A549 (cell line): ENCODE results near the gene GRK3. TPM values are rescaled to one million over a fixed set of nuclear protein-coding genes. Genes with fewer than 3 reads are reported as not detected.

Experiments used
- ATAC-seq, 2 experiments: fragments of 200-7000 bp in 1 of 2; fragments of >200 bp in 1 of 2; cut with Nextera tagmentation in 1 of 2; cut with Tn5 transposase in 1 of 2; 3 replicates each; pipeline versions ENCODE4 v1.8.0 to v1.9.1; 2018 to 2020; ENCODE audit warnings: mild to moderate bottlenecking in 1 of 2, moderate library complexity in 1 of 2
- CTCF ChIA-PET: fragments of 300-600 bp; sonication (Branson Sonifier 250); formaldehyde crosslinking; extraction: SDS; loops from one replicate; lab custom pipeline; 2021; ENCODE audit warnings: antibody characterized with exemption, inconsistent platforms; lab: Yijun Ruan, JAX
- POLR2A ChIA-PET: fragments of 350-600 bp; formaldehyde crosslinking; extraction: SDS; loops from one replicate; lab custom pipeline; 2021; ENCODE audit warnings: antibody characterized with exemption, inconsistent platforms; lab: Yijun Ruan, JAX
- DNase-seq, 2 experiments: peaks; one replicate each; pipeline versions ENCODE4 v3.0.0 to v3.0.0-alpha.2; 2011 to 2016; ENCODE audit warnings: low read depth in 1 of 2, low spot score in 1 of 2
- FAIRE-seq: peaks from 2 replicates; lab custom pipeline; 2011; peaks lifted over from hg19 to GRCh38; lab: Jason Lieb, UNC
- H3K27ac ChIP-seq, 2 experiments: fragments of >200 bp; sonication (Bioruptor Twin); formaldehyde crosslinking; 3 replicates each; pipeline ENCODE4 v1.5.1; 2016 to 2017
- H3K4me1 ChIP-seq: fragments of >200 bp; sonication (Bioruptor Twin); formaldehyde crosslinking; 3 replicates; pipeline ENCODE4 v1.6.1; 2016
- H3K4me2 ChIP-seq: fragments of >200 bp; sonication (Bioruptor Twin); formaldehyde crosslinking; 3 replicates; pipeline ENCODE4 v1.6.1; 2016
- H3K4me3 ChIP-seq: fragments of >200 bp; sonication (Bioruptor Twin); formaldehyde crosslinking; 3 replicates; pipeline ENCODE4 v1.5.1; 2016
- H3K9me3 ChIP-seq: fragments of >200 bp; sonication (Bioruptor Twin); formaldehyde crosslinking; 3 replicates; pipeline ENCODE4 v1.6.1; 2016
- CBX2 ChIP-seq: fragments of 200-600 bp; sonication (generic); IDR thresholded peaks from 2 replicates; pipeline ENCODE4 v1.6.1; 2016; ENCODE audit warnings: low read depth, mild to moderate bottlenecking, borderline replicate concordance
- CBX8 ChIP-seq: fragments of 200-600 bp; sonication (generic); IDR thresholded peaks from 2 replicates; pipeline ENCODE4 v1.6.1; 2016
- ESRRA ChIP-seq: fragments of 150-350 bp; IDR thresholded peaks from 2 replicates; pipeline ENCODE4 v1.6.1; 2014; ENCODE audit warnings: mild to moderate bottlenecking, low read length, borderline replicate concordance
- FOSB ChIP-seq: fragments of 250-450 bp; sonication (Bioruptor Pico); IDR thresholded peaks from 2 replicates; pipeline ENCODE4 v1.5.0; 2020; ENCODE audit warnings: mild to moderate bottlenecking, moderate library complexity
- FOXS1 ChIP-seq: fragments of 250-450 bp; sonication (Bioruptor Pico); IDR thresholded peaks from 2 replicates; pipeline ENCODE4 v1.5.0; 2020; ENCODE audit warnings: mild to moderate bottlenecking, moderate library complexity
- GATA3 ChIP-seq: IDR thresholded peaks from 2 replicates; pipeline ENCODE4 v1.6.1; 2012; ENCODE audit warnings: borderline replicate concordance
- HDAC2 ChIP-seq: fragments of 200-600 bp; sonication (generic); IDR thresholded peaks from 2 replicates; pipeline ENCODE4 v1.6.1; 2016
- HEYL ChIP-seq: fragments of 250-450 bp; sonication (Bioruptor Pico); IDR thresholded peaks from 2 replicates; pipeline ENCODE4 v1.8.0; 2021; ENCODE audit warnings: mild to moderate bottlenecking, moderate library complexity
- HOXA7 ChIP-seq: fragments of 250-450 bp; sonication (Bioruptor Pico); IDR thresholded peaks from 2 replicates; pipeline ENCODE4 v1.5.0; 2020; ENCODE audit warnings: mild to moderate bottlenecking, moderate library complexity
- HOXB5 ChIP-seq: fragments of 250-450 bp; sonication (Bioruptor Pico); IDR thresholded peaks from 2 replicates; pipeline ENCODE4 v1.5.0; 2020; ENCODE audit warnings: mild to moderate bottlenecking, moderate library complexity
- JUN ChIP-seq, 2 experiments: fragments of >200 bp; sonication (Bioruptor Twin); formaldehyde crosslinking; IDR thresholded peaks; 2 replicates in 1 of 2; 3 replicates in 1 of 2; pipeline ENCODE4 v1.6.1; 2016 to 2017
- JUNB ChIP-seq: fragments of >200 bp; sonication (Bioruptor Twin); formaldehyde crosslinking; IDR thresholded peaks from 2 replicates; pipeline ENCODE4 v1.6.1; 2016
- KDM1A ChIP-seq: fragments of 200-600 bp; sonication (generic); IDR thresholded peaks from 2 replicates; pipeline ENCODE4 v1.6.1; 2016; ENCODE audit warnings: low read depth, mild to moderate bottlenecking
- NPAS2 ChIP-seq: fragments of 250-450 bp; sonication (Bioruptor Pico); IDR thresholded peaks from 2 replicates; pipeline ENCODE4 v1.8.0; 2022; ENCODE audit warnings: mild to moderate bottlenecking, moderate library complexity, borderline replicate concordance
- POLR2A ChIP-seq: IDR thresholded peaks from 2 replicates; pipeline ENCODE4 v1.6.1; 2012; ENCODE audit warnings: mild to moderate bottlenecking, low read length
- POLR2AphosphoS2 ChIP-seq: conservative IDR thresholded peaks from 2 replicates; pipeline ENCODE4 v1.6.1; 2012; ENCODE audit warnings: low read length, improper control_type of control experiment, inconsistent platforms
- RAD21 ChIP-seq, 2 experiments: fragments of >200 bp in 1 of 2; sonication (Bioruptor Twin) in 1 of 2; formaldehyde crosslinking in 1 of 2; IDR thresholded peaks in 1 of 2; conservative IDR thresholded peaks in 1 of 2; 2 replicates in 1 of 2; 3 replicates in 1 of 2; pipeline ENCODE4 v1.6.1; 2012 to 2018; ENCODE audit warnings: inconsistent platforms in 1 of 2
- RARB ChIP-seq: fragments of 250-450 bp; sonication (Bioruptor Pico); IDR thresholded peaks from 2 replicates; pipeline ENCODE4 v1.8.0; 2021; ENCODE audit warnings: mild to moderate bottlenecking, moderate library complexity
- RCOR1 ChIP-seq: fragments of 150-350 bp; IDR thresholded peaks from 2 replicates; pipeline ENCODE4 v1.6.1; 2014; ENCODE audit warnings: antibody characterized with exemption, low read length, low read depth
- RFX5 ChIP-seq: fragments of 450-650 bp; IDR thresholded peaks from 2 replicates; pipeline ENCODE4 v1.7.1; 2014; ENCODE audit warnings: antibody characterized with exemption, mild to moderate bottlenecking, moderate library complexity
- SREBF2 ChIP-seq: fragments of 450-650 bp; IDR thresholded peaks from 2 replicates; pipeline ENCODE4 v1.6.1; 2014; ENCODE audit warnings: mild to moderate bottlenecking, moderate library complexity
- ZNF302 ChIP-seq: fragments of 250-450 bp; sonication (Bioruptor Pico); IDR thresholded peaks from 2 replicates; pipeline ENCODE4 v1.9.0; 2021; ENCODE audit warnings: inconsistent platforms, mild to moderate bottlenecking, moderate library complexity
- ZSCAN20 ChIP-seq: fragments of 250-450 bp; sonication (Bioruptor Pico); IDR thresholded peaks from 2 replicates; pipeline ENCODE4 v1.8.0; 2022; ENCODE audit warnings: mild to moderate bottlenecking, moderate library complexity
- WGBS: methylation state at CpG from one replicate; pipeline ENCODE4 v1.1.6; 2017; ENCODE audit errors: missing lambda C conversion rate; 5-methylcytosine and 5-hydroxymethylcytosine counted together
- polyA plus RNA-seq, 4 experiments: library from polyadenylated mRNA; depleted of rRNA in 3 of 4; stranded (reverse); fragments of >200 nt; fragmentation: RNase III in 1 of 4; extraction: RNeasy Plus Mini Kit Qiagen cat#74134 plus additional on column Dnase treatment in 1 of 4; gene quantifications; 2 replicates in 3 of 4; 3 replicates in 1 of 4; pipeline ENCODE4 v1.2.3, GENCODE V29; 2011 to 2017
- TF ChIP-seq, protein P1 (sequence below): IDR thresholded peaks from 2 replicates; pipeline ENCODE4 v1.6.1; 2012
- TF ChIP-seq, protein P2 (sequence below): fragments of 450-650 bp; IDR thresholded peaks from 2 replicates; pipeline ENCODE4 v1.6.1; 2014; ENCODE audit warnings: antibody characterized with exemption
- TF ChIP-seq, protein P3 (sequence below): fragments of 250-450 bp; sonication (Bioruptor Pico); IDR thresholded peaks from 2 replicates; pipeline ENCODE4 v1.5.0; 2020; ENCODE audit warnings: low read depth, mild to moderate bottlenecking, moderate library complexity
- TF ChIP-seq, protein P4 (sequence below): fragments of 150-350 bp; IDR thresholded peaks from 2 replicates; pipeline ENCODE4 v1.6.1; 2014; ENCODE audit warnings: low read depth, mild to moderate bottlenecking, low read length
- TF ChIP-seq, protein P5 (sequence below): fragments of >200 bp; sonication (Bioruptor Twin); formaldehyde crosslinking; IDR thresholded peaks from 3 replicates; pipeline ENCODE4 v1.5.1; 2016
- TF ChIP-seq, protein P6 (sequence below): fragments of 250-450 bp; sonication (Bioruptor Pico); IDR thresholded peaks from 2 replicates; pipeline ENCODE4 v1.5.0; 2021; ENCODE audit warnings: mild to moderate bottlenecking, moderate library complexity, borderline replicate concordance

The GRK3 gene
- polyA plus RNA-seq, 2 of the 4 experiments (the other 2 are of a cell fraction), result 3.9 to 6.5 TPM

DNA sequence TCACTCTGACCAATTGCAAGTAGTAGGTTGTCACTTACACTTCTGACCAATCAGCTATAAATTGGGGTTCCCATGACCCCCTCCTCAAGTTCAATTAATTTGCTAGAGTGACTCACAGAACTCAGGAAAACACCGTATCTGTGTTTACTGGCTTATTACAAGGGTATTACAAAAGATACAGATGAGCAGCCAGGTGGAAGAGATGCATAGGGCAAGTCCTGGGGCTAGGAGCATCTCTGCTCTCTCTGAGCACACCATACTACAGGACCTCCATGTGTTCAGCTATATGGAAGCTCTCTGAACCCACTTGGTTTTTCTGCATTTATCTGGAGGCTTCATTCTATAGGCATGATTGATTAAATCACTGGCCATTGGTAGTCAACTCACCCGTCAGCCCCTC lies 11.3 kb upstream of the GRK3 start:
- FAIRE-seq, result no peak
- CTCF ChIA-PET, result interaction anchor here (0.6 to 1.5 kb wide), 2 partner anchors 25 to 1839 kb away, joined by 3 read pairs; no protein-coding TSS in a partner anchor

DNA sequence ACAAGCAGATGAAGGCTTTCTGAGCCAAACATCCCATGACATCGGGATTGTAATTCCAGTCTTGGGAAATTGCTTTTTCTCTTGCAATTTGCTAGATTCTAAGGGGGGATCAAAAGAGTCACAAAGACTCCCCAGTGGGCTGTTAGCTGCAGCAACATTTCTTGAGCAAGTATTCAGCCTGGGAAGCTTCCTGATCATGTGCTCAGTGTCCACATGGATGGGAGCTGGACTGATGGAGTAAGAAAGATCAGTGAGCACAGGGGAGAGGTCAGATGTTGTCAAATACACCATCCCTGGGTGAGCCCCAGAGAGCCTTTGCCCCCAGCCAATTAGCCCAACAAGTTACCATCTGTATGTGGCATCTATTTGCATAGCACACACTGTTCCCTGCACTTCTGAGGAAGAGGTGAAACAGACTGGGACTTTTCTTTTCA lies 10.2 kb upstream of the GRK3 start:
- ATAC-seq, result no peak
- H3K9me3 ChIP-seq, result no peaks in the 10 kb centered on the region
- WGBS, result 33% methylated on average over 1 of the region's 1 CpG
- CTCF ChIA-PET, result interaction anchor here (1.3 to 1.5 kb wide), 3 partner anchors 26 to 223 kb away, joined by 3 read pairs; no protein-coding TSS in a partner anchor
- H3K27ac ChIP-seq, result no peak overlapping the region
- POLR2A ChIA-PET, result no interaction called here
- H3K4me3 ChIP-seq, result no peak overlapping the region
- H3K4me1 ChIP-seq, result no peaks in the 10 kb centered on the region
- H3K4me2 ChIP-seq, result no peak overlapping the region
- FAIRE-seq, result no peak
- DNase-seq, result no peak
- no peak for TF ChIP-seq HEYL (CRISPR knock-in tag)
- TF ChIP-seq POLR2A, result no peak
- TF ChIP-seq RARB (CRISPR knock-in tag), result no peak
- TF ChIP-seq KDM1A, result no peak
- TF ChIP-seq CBX8, result no peak
- TF ChIP-seq JUNB, result no peak
- TF ChIP-seq, protein P1, sequence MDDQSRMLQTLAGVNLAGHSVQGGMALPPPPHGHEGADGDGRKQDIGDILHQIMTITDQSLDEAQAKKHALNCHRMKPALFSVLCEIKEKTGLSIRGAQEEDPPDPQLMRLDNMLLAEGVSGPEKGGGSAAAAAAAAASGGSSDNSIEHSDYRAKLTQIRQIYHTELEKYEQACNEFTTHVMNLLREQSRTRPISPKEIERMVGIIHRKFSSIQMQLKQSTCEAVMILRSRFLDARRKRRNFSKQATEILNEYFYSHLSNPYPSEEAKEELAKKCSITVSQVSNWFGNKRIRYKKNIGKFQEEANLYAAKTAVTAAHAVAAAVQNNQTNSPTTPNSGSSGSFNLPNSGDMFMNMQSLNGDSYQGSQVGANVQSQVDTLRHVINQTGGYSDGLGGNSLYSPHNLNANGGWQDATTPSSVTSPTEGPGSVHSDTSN, result no peak
- TF ChIP-seq CBX2, result no peak
- no peak for TF ChIP-seq HDAC2
- TF ChIP-seq RFX5, result no peak
- no peak for TF ChIP-seq FOSB (CRISPR knock-in tag)
- no peak for TF ChIP-seq SREBF2
- TF ChIP-seq RCOR1, result no peak
- no peak for TF ChIP-seq POLR2AphosphoS2
- TF ChIP-seq ZNF302, result no peak
- TF ChIP-seq, protein P2, sequence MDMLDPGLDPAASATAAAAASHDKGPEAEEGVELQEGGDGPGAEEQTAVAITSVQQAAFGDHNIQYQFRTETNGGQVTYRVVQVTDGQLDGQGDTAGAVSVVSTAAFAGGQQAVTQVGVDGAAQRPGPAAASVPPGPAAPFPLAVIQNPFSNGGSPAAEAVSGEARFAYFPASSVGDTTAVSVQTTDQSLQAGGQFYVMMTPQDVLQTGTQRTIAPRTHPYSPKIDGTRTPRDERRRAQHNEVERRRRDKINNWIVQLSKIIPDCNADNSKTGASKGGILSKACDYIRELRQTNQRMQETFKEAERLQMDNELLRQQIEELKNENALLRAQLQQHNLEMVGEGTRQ, result no peak

More for the DNA sequence above, 11.3 kb upstream of the GRK3 start:
- H3K9me3 ChIP-seq, result no peaks in the 10 kb centered on the region
- no peak overlapping the region for H3K4me3 ChIP-seq
- H3K27ac ChIP-seq, result no peak overlapping the region
- DNase-seq, result no peak
- WGBS, result 77% methylated on average over 2 of the region's 2 CpGs
- POLR2A ChIA-PET, result no interaction called here
- ATAC-seq, result no peak
- H3K4me2 ChIP-seq, result no peak overlapping the region
- TF ChIP-seq HOXB5 (CRISPR knock-in tag) (no peak), HOXA7 (no peak), RAD21 (conservative IDR thresholded peaks at IDR 0.05 in 1 of 2, IDR thresholded peaks at IDR 0.05 in 1 of 2) (no peak), GATA3 (no peak), JUN (IDR thresholded peaks at IDR 0.05) (no peak), ESRRA (no peak), KDM1A (no peak), NPAS2 (no peak), FOXS1 (CRISPR knock-in tag) (no peak), ZSCAN20 (CRISPR knock-in tag) (no peak), POLR2A (no peak)
- TF ChIP-seq, protein P1, result no peak
- TF ChIP-seq, protein P3, sequence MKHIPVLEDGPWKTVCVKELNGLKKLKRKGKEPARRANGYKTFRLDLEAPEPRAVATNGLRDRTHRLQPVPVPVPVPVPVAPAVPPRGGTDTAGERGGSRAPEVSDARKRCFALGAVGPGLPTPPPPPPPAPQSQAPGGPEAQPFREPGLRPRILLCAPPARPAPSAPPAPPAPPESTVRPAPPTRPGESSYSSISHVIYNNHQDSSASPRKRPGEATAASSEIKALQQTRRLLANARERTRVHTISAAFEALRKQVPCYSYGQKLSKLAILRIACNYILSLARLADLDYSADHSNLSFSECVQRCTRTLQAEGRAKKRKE (CRISPR knock-in tag), result no peak
- TF ChIP-seq, protein P4, sequence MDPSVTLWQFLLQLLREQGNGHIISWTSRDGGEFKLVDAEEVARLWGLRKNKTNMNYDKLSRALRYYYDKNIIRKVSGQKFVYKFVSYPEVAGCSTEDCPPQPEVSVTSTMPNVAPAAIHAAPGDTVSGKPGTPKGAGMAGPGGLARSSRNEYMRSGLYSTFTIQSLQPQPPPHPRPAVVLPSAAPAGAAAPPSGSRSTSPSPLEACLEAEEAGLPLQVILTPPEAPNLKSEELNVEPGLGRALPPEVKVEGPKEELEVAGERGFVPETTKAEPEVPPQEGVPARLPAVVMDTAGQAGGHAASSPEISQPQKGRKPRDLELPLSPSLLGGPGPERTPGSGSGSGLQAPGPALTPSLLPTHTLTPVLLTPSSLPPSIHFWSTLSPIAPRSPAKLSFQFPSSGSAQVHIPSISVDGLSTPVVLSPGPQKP, result no peak
- TF ChIP-seq, protein P5, sequence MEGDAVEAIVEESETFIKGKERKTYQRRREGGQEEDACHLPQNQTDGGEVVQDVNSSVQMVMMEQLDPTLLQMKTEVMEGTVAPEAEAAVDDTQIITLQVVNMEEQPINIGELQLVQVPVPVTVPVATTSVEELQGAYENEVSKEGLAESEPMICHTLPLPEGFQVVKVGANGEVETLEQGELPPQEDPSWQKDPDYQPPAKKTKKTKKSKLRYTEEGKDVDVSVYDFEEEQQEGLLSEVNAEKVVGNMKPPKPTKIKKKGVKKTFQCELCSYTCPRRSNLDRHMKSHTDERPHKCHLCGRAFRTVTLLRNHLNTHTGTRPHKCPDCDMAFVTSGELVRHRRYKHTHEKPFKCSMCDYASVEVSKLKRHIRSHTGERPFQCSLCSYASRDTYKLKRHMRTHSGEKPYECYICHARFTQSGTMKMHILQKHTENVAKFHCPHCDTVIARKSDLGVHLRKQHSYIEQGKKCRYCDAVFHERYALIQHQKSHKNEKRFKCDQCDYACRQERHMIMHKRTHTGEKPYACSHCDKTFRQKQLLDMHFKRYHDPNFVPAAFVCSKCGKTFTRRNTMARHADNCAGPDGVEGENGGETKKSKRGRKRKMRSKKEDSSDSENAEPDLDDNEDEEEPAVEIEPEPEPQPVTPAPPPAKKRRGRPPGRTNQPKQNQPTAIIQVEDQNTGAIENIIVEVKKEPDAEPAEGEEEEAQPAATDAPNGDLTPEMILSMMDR, result no peak
- TF ChIP-seq, protein P6, sequence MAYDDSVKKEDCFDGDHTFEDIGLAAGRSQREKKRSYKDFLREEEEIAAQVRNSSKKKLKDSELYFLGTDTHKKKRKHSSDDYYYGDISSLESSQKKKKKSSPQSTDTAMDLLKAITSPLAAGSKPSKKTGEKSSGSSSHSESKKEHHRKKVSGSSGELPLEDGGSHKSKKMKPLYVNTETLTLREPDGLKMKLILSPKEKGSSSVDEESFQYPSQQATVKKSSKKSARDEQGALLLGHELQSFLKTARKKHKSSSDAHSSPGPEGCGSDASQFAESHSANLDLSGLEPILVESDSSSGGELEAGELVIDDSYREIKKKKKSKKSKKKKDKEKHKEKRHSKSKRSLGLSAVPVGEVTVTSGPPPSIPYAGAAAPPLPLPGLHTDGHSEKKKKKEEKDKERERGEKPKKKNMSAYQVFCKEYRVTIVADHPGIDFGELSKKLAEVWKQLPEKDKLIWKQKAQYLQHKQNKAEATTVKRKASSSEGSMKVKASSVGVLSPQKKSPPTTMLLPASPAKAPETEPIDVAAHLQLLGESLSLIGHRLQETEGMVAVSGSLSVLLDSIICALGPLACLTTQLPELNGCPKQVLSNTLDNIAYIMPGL (CRISPR knock-in tag), result no peak
- TF ChIP-seq, protein P2, result no peak
- H3K4me1 ChIP-seq, result no peaks in the 10 kb centered on the region
